DMS114 treated with DMSO at 0.1 percent for 48 hours (cell line): ENCODE data around the gene PHYHD1.
A peak's percentile ranks its signal among the peaks of the same experiment; 100 is the strongest.
"Not testable (repeated sequence)": the region's sequence is repeated elsewhere in the genome, so short reads cannot be mapped to it uniquely, and the experiment has no call there.

ENCODE experiments used
- DNase-seq: peaks from one replicate; lab custom pipeline; 2025; ENCODE audit not compliant: unreplicated experiment; lab: John Stamatoyannopoulos, UW

Gene PHYHD1

GRCh38 chr9:128921881-128922763, 1.3 kb downstream of the PHYHD1 start:
- peak; percentile 23 for DNase-seq

GRCh38 chr9:128923493-128923883, 2.7 kb downstream of the PHYHD1 start:
- DNase-seq = no peak

- peak; percentile 9 for DNase-seq
Observed at GRCh38 chr9:128927731-128928411, 7.1 kb downstream of the PHYHD1 start.

DNA sequence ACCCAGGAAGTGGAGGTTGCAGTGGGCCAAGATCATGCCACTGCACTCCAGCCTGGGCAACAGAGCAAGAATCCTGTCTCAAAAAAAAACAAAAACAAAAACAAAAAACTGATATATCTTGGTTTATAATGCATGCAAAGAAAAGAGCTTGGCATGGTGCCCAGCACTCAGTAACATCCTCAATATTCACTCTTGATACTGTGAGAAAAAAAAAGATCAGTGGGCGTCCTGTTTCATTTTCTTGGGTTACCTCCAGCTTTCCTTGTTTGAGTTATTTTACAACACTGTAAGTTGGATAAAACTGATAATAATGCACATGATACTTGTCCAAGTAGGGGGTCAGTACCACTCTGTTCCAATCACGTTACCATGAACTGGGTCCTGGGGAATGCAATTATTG, 7.8 kb downstream of the PHYHD1 start:
- no peak for DNase-seq

DNA sequence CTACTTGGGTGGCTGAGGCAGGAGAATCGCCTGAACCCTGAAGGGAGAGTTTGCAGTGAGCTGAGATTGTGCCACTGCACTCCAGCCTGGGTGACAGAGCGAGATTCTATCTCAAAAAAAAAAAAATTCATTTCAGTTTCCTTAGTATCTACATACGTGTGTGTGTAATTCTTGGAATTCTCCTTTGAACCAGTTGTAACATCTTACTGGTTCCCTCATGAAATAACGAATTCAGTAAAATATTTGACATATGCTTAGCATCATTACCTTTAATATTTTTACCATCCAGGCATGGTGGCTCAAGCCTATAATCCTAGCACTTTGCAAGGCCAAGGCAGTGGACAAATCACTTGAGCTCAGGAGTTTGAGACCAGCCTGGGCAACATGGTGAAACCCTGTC, 8.8 kb downstream of the PHYHD1 start:
- no peak for DNase-seq

GRCh38 chr9:128933731-128934130, 12.9 kb downstream of the PHYHD1 start:
- DNase-seq = no peak

DNA sequence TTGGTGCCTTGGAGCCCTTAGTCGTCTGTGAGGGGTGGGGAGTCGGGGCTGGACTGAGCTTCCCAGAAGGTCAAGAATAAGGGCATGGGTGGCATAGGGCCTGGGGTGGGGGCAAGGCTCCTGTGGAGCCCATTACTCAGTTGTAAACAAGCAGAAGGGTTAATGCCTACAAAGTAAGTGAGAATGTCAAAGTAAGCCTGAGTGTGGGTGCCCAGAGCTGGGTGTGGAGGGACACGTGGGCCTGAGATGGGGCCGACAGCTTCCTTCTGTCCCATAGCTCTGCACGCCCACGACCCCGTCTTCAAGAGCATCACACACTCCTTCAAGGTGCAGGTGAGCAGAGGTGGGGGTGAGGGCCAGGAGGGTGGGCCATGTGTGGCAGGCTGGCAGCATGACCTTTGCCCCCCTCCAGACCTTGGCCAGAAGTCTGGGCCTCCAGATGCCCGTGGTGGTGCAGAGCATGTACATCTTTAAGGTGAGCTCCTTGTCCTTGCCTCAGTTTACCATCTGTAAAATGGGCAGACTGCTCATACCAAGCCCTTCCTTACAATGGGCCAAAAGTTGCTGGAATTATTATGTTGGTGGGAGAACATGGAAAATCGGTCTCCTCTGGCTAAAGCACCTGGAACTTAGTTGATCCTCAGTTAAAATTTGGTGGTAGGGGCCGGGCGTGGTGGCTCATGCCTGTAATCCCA, 15.5 kb downstream of the PHYHD1 start:
- DNase-seq = no peak

GRCh38 chr9:128937310-128938165, 16.8 kb downstream of the PHYHD1 start:
- DNase-seq = no peak

- no peak for DNase-seq
Observed at GRCh38 chr9:128940271-128940921, 19.6 kb downstream of the PHYHD1 start.

DNA sequence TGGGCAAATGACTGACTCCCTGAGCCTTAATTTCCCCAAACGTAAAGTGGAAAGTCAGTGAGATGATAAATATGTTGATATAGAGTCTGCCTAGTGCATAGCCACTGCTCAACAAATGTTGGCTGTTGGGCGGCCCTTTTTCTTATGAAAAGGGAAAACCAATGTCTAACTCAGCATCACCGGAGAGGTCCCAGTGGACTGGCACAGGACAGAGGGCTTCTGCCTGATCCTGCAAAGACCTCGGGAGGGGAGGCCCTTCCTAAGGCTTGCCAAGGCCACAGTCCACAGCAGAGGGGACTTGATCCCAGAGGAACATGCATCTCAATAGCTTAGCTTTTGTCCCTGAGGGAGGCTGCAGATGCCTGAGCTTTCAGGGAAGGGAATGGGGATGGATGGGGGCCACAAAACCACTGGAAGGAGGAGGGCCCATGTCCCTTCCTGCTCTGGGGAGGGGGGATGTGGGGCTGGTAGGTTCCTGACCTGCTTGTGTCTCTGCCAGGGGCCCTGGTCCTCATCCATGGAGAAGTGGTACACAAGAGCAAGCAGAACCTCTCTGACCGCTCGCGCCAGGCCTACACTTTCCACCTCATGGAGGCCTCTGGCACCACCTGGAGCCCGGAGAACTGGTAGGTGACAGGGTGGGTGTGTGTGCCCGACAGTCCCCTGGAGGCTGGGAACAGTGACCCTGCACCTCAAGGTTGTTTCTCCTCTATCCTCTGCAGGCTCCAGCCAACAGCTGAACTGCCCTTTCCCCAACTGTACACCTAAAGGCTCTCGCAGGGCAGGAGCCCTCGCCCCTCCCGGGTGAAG, 20.4 kb downstream of the PHYHD1 start:
- DNase-seq = no peak

GRCh38 chr9:128943832-128944620, 23.2 kb downstream of the PHYHD1 start:
- no peak for DNase-seq

- not testable (repeated sequence) for DNase-seq
Observed at GRCh38 chr9:128944966-128945365, 24.2 kb downstream of the PHYHD1 start.

- no peak for DNase-seq
Observed at GRCh38 chr9:128945798-128946501, 25.2 kb downstream of the PHYHD1 start.

DNA sequence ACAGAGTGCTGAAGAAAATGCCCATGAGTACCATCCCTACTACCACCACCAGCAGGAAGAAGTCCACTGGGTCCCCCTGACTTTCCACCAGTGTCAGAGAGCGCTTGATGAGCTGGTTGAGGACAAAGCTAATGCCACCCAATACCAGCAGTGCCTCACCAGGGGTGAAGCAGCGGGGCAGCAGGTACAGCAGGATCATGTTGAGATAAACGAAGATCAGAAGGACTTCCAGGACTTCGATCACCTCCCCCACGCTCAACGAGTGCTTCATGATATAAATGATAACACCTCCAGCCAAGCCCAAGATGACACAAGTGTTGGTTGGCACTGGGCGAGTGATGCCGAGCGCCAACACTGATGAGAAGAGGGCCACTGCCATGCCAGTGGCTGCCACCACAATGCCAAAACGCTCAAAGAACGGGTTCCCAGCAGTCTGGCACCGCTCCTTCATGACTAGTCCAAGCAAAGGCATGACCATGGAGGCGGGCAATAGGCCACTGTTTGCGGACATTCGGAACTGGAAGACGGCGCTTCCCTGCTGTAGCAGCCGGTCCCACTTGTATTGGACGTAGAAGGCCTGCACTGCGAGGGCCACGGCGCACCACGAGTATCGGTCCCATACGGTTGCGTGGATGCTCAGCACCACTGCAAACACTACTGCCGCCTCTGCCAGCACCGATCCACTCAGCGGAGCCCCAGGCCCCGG, 25.9 kb downstream of the PHYHD1 start:
- DNase-seq = no peak

- no peak for DNase-seq
Observed at GRCh38 chr9:128947277-128947526, 26.4 kb downstream of the PHYHD1 start.

DNA sequence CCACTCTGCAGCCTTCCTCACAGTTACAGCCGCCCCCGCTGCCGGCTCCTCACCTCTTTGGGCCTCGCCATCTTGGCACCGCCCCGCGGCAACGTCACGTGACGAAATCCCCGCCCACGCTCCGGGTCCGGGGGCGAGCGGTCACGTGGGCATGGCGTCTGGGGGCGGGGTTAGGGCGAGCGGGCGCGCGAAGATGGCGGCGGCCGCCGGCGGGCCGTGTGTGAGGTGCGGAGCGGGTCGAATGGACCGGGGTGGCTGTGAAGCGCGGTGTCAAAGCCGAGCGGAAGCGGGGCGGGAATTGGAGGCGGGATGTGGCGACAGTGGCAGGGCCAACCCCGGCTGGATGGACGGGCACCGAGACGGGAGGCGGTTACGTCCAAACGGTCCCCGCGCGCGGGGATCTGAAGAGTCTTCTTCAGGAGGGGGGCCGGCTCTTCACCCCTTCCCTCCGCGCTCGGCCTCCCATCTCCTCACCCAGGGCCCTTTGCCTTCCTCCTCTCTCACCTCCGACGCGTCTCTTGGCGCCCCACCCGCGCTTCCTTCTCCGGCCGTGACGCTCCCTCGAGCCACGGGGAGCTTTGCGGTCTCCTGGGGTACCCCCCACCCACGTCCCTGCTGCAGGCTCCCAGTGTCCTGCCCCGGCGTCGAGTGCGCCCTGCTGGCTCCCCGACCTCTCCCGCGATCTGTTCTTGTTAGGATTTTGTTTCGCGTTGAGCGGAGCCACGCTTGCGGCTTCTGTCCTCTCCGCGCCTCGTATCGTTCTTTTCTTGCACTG, 26.9 kb downstream of the PHYHD1 start, which contains the start of the genes DOLK and NUP188:
Gene DOLK, minus strand, starts transcription at position 77 of the 775 bp plus-strand sequence. CDS start 300 bp downstream, outside the sequence.
Gene NUP188, plus strand, starts transcription at position 173 of the 775 bp plus-strand sequence. Its CDS starts 21 bp downstream, at position 194.
- DNase-seq = peak; percentile 54

DNA sequence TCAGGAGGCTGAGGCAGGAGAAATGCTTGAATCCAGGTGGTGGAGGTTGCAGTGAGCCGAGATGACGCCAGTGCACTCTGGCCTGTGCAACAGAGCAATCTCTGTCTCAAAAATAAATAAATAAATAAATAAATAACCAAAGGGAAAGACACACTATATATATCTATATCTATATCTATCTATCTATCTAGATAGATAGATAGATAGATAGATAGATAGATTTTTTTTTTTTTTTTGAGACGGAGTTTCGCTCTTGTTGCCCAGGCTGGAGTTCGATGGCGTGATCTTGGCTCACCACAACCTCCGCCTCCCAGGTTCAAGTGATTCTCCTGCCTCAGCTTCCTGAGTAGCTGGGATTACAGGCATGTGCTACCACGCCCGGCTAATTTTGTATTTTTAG, 40.6 kb downstream of the PHYHD1 start:
- not testable (repeated sequence) for DNase-seq
